ENCODE data around the gene CPSF4L. TPM values are rescaled to one million over a fixed set of nuclear protein-coding genes. Genes with fewer than 3 reads are reported as not detected.
A peak's percentile ranks its signal among the peaks of the same experiment; 100 is the strongest.

Gene CPSF4L
- total and polyA plus RNA-seq, 2 of the 13 experiments (the other 11 are each of a cell fraction or from before 2014, with no cell fraction given), result 0.73 to 1.6 TPM

- TF ChIP-seq ZNF563 (CRISPR knock-in tag; IDR thresholded peaks at IDR 0.05) (no peak), SMYD3 (CRISPR knock-in tag; IDR thresholded peaks at IDR 0.05) (0 out of 2 replicates have a peak, but pooled peaks have one; percentile 41), ZNF564 (CRISPR knock-in tag; IDR thresholded peaks at IDR 0.05) (peak; percentile 50; the same call in 1 of the 2 replicates), KMT2B (CRISPR knock-in tag; IDR thresholded peaks at IDR 0.05) (peak; percentile 41; the same call in 1 of the 2 replicates), ZFP62 (CRISPR knock-in tag; IDR thresholded peaks at IDR 0.05) (peak; percentile 53; the same call in 1 of the 2 replicates), EZH2 (conservative IDR thresholded peaks at IDR 0.05; ENCODE audit: low read depth, low read length) (no peak), ZNF124 (CRISPR knock-in tag; IDR thresholded peaks at IDR 0.05) (peak; percentile 73; the same call in 1 of the 2 replicates), TAF1 (CRISPR knock-in tag; IDR thresholded peaks at IDR 0.05) (0 out of 2 replicates have a peak, but pooled peaks have one; percentile 22), ZNF605 (CRISPR knock-in tag; IDR thresholded peaks at IDR 0.05) (peak; percentile 98), ZNF709 (CRISPR knock-in tag; IDR thresholded peaks at IDR 0.05) (peak; percentile 38; the same call in 1 of the 2 replicates), PHF8 (CRISPR knock-in tag; IDR thresholded peaks at IDR 0.05) (peak; percentile 49), MBD4 (IDR thresholded peaks at IDR 0.05; ENCODE audit: borderline replicate concordance, low read length) (no peak), ZNF83 (CRISPR knock-in tag; IDR thresholded peaks at IDR 0.05; ENCODE audit: borderline replicate concordance) (no peak), ISL2 (CRISPR knock-in tag; IDR thresholded peaks at IDR 0.05) (peak; percentile 86), EP300 (IDR thresholded peaks at IDR 0.05; ENCODE audit: low read depth in 2 of 2, low read length in 2 of 2) (peak in 1 of 2 experiments; percentile 94; a peak in 2 of 4 replicates), EP300 (CRISPR knock-in tag; IDR thresholded peaks at IDR 0.05; ENCODE audit: borderline replicate concordance) (peak; percentile 91), RELA (CRISPR knock-in tag; IDR thresholded peaks at IDR 0.05) (no peak), NCOA1 (CRISPR knock-in tag; IDR thresholded peaks at IDR 0.05) (no peak), IRF9 (CRISPR knock-in tag; IDR thresholded peaks at IDR 0.05; ENCODE audit: borderline replicate concordance) (peak; percentile 86; the same call in 1 of the 2 replicates), KIAA2018 (CRISPR knock-in tag; IDR thresholded peaks at IDR 0.05; ENCODE audit: borderline replicate concordance) (no peak), ZNF720 (CRISPR knock-in tag; IDR thresholded peaks at IDR 0.05) (no peak), ETV6 (CRISPR knock-in tag; conservative IDR thresholded peaks at IDR 0.05) (no peak; the same call in 1 of the 2 replicates), ZNF546 (CRISPR knock-in tag; conservative IDR thresholded peaks at IDR 0.05) (no peak)
Observed at GRCh38 chr17:73288534-73289302, 27.0 kb upstream of the CPSF4L start (continued).

Data from HepG2 (cell line).